AG04449 (cell line): ENCODE data around the gene PDK1.

Source experiments
- CTCF ChIA-PET: fragments of 350-600 bp; formaldehyde crosslinking; extraction: SDS; loops from one replicate; lab custom pipeline; 2021; ENCODE audit warnings: antibody characterized with exemption; lab: Yijun Ruan, JAX
- POLR2A ChIA-PET: fragments of 400-600, 350-600 bp; formaldehyde crosslinking; extraction: SDS; loops from one replicate; lab custom pipeline; 2020; ENCODE audit warnings: antibody characterized with exemption, inconsistent platforms; lab: Yijun Ruan, JAX
- DNase-seq: peaks from one replicate; pipeline ENCODE4 v3.0.0-alpha.2; 2010; ENCODE audit warnings: low read depth, low spot score
- H3K4me3 ChIP-seq: 2 replicates; pipeline ENCODE4 v1.5.1; 2011; ENCODE audit warnings: low read depth, mild to moderate bottlenecking, control low read depth, low read length
- CTCF ChIP-seq: IDR thresholded peaks from one replicate; pipeline ENCODE4 v1.5.1; 2011; ENCODE audit warnings: mild to moderate bottlenecking, moderate library complexity, low read length, control low read depth, inconsistent platforms; ENCODE audit not compliant: insufficient read depth; ENCODE audit errors: missing control alignments

The PDK1 gene

GRCh38 chr2:172643142-172643541 lies 87.3 kb downstream of the PDK1 start:
- CTCF ChIA-PET, result interaction anchor here (1.2 to 2.2 kb wide), 2 partner anchors 12 to 66 kb away, joined by 3 to 7 read pairs; no protein-coding TSS in a partner anchor
- H3K4me3 ChIP-seq, result no peak overlapping the region
- TF ChIP-seq CTCF, result no peak
- DNase-seq, result no peak
- POLR2A ChIA-PET, result no interaction called here

- H3K4me3 ChIP-seq, result no peak overlapping the region
- no peak for DNase-seq
- TF ChIP-seq CTCF, result no peak
- ChIA-PET POLR2A (interaction anchor here (1.7 kb wide), 1 partner anchor 8 kb away, joined by 7 read pairs; no protein-coding TSS in a partner anchor), CTCF (interaction anchor here (0.9 to 1.7 kb wide), 3 partner anchors 8 to 53 kb away, joined by 3 to 6 read pairs (median 4); no protein-coding TSS in a partner anchor)
These were observed 91.5 kb downstream of the PDK1 start for GRCh38 chr2:172647439-172647838.

DNA sequence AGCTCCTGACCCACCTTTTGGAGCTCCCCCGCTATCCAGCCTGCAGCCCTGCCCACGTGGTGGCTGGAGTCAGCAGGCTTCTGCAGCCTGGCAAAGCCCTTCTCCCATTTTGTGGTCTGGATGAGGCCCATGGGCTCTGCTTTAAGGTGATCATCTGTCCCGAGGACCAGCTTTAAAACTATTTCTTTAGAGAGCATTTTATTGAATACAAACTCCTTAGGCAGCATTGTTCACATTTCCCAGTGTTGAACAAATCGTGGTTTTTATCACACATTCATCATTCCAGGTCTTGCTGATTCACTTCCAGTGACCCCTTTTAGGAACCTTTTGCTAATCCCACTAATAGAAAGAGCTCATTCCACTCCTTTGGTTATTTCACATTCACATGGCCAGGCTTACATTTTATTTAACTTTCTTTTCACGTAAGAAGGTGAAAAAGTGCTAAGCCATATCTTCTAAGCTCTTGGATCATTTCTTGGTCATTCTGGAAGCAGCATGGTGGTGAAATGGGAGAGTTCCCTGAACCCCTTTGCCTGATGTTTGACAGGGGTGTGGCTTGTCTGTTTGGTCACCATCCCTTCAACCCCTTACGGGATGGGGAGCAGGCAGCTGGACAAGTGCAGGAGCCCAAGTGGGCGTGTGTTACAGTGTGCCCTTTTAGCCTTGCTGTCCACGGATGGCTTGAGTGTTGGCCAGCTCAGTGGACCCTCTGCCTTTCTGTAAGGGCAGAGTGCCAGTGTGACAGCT lies 99.4 kb downstream of the PDK1 start:
- no peak overlapping the region for H3K4me3 ChIP-seq
- TF ChIP-seq CTCF, result no peak
- ChIA-PET POLR2A (interaction anchor here (0.8 to 1.7 kb wide), 4 partner anchors 8 to 42 kb away, joined by 3 to 7 read pairs (median 6); no protein-coding TSS in a partner anchor), CTCF (interaction anchor here (0.8 to 3.7 kb wide), 8 partner anchors 8 to 61 kb away, joined by 3 to 12 read pairs (median 5); no protein-coding TSS in a partner anchor)
- DNase-seq, result peak; percentile 59

GRCh38 chr2:172655838-172656573 lies 100.1 kb downstream of the PDK1 start:
- ChIA-PET POLR2A (interaction anchor here (1.1 to 1.7 kb wide), 2 partner anchors 9 to 37 kb away, joined by 6 to 7 read pairs; no protein-coding TSS in a partner anchor), CTCF (interaction anchor here (0.8 to 3.7 kb wide), 7 partner anchors 9 to 62 kb away, joined by 3 to 12 read pairs (median 6); no protein-coding TSS in a partner anchor)
- TF ChIP-seq CTCF, result no peak
- DNase-seq, result no peak
- no peak overlapping the region for H3K4me3 ChIP-seq
